GM12874 (cell line): Measurements from ENCODE around the gene ROM1.

Experiments used
- CTCF ChIP-seq: IDR thresholded peaks from 2 replicates; pipeline ENCODE4 v1.5.1; 2011; ENCODE audit warnings: low read depth, mild to moderate bottlenecking, control low read depth, low read length, moderate library complexity; ENCODE audit not compliant: insufficient read depth

Gene ROM1

DNA sequence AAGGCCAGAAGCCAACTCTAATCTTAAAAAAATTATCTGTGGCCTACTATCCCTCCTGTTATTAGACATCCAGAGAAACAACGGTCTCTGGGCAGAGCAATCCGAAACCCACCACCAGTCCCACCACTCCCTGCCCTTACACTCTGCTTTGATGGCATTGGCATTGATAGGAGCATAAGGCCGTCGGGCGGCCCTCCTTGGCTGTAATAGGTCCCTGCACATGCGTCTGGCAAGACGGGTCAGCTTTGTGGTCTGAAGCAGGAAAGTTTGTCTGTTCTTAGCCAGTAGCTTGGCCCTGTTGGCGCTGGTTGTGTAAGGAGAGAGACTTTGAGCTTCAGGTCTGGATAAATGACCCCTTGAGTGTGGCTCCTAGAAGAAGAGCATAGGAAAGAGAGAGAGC, 17.9 kb upstream of the ROM1 start:
- no peak for TF ChIP-seq CTCF

- no peak for TF ChIP-seq CTCF
These were observed 13.9 kb upstream of the ROM1 start for GRCh38 chr11:62599069-62599696.

GRCh38 chr11:62599901-62600300, 13.2 kb upstream of the ROM1 start:
- no peak for TF ChIP-seq CTCF

- TF ChIP-seq CTCF, result no peak
These were observed 12.5 kb upstream of the ROM1 start for GRCh38 chr11:62600367-62601121.

DNA sequence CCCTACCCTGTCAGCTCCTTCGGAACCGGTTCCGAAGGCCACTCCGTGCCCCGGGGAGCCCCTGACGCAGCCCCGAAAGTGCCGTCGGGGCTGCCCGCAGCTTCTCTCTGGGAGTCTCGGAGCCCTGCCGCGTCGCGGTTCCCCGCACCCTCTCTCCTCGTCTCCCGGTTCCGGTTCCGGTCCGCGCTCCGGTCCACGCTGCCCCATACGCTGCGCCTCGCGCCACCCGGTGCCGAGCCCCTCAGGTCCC, 12.0 kb upstream of the ROM1 start:
- no peak for TF ChIP-seq CTCF

DNA sequence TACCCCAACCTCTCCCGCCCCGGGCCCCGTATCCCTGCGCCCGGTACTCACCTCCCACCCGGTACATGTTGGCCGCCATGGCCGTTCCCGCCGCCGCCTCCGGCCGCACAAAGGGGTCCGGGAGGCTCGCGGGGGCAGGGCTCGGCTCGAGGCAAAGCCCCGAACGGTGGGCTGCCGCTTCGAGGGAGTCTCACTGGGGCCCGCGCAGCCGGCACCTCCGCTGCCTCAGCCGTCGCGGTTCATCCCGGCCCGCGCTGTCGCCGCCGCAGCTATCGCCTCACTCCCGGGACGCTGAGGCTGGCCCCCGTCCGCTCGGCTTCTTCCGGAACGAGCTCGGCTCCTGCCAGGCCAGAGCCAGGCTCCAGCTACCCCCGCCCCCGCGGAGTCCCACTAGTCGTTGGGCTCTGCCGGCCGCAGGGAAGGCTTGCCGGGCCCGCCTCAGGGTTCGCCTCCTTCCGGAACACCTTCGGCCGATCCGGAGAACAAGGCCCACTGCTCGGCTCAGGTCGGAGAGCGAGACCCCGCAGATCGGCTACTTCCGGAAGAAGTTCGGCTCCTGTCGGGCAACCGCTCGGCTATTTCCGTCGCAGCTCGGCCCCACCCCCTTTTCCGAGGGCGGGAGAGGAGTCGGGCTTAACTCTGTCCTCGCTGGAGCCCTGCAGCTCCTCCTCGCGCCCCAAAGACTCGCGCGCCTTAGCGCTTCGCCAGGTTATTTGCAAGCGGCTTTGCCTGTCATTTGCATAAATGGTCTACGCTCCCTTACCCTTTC, 11.5 kb upstream of the ROM1 start, which contains the start of gene MTA2:
MTA2 (minus strand) TSS at position 494 of the 769 bp plus-strand sequence; CDS start at position 79, 415 bp downstream.
- no peak for TF ChIP-seq CTCF

DNA sequence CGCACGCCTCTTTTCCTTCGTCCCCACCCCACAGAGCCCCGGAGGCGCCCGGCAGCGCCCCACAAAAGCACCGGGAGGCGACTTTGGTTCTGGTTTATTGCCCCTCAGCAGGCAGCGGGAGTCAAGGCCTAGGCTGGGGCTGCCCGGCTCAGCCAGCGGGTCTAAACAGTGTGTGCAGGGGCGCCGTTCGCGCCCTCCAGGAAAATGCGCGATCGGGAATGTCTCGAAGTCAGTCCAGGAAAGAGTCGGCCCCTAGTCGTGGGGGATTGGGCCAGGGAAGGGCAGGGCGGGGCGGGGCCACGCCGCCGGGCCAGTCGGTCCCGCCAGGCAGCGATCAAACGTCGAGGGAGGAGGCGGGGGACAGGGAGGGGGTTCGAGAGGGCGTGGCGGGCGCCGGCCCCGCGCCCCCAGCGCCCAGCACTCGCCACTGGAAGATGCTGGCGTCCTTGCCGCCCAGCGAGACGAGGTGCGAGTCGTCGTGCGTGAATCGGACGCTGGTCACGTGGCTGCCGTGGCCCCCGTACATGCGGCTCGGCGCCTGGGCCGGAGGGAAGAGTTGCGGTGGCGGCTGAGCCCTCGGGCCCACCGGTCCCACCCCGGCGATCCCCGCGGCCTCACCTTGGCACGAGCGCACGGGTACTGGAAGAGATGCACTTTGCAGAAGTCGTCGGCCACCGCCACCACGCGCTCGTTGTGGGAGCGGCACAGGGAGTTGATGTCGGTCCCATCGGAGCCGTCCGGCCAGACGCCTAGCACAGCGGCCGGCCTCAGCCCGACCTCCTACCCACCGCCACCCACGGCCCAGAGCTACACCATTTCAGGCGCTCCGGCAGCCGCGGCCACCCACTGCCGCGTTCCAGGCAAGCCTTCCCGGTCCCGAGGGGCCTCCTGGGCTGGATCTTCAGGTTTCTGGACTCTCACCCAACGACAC, 10.7 kb upstream of the ROM1 start:
- no peak for TF ChIP-seq CTCF
